ENCODE measurements around the gene CACTIN.
"Not testable (repeated sequence)": the region's sequence is repeated elsewhere in the genome, so short reads cannot be mapped to it uniquely, and the experiment has no call there.

CACTIN gene

GRCh38 chr19:3585301-3586126, 41.1 kb downstream of the CACTIN start, which contains the start of gene GIPC3:
GIPC3 (plus strand) TSS chr19:3585478; CDS start chr19:3585598, 120 bp downstream.
- Histone ChIP-seq H3K9me3 (ENCODE audit: insufficient read depth, low read length) (no peaks in the 10 kb centered on the region; the same call in 1 of the 2 replicates), H3K9ac (ENCODE audit: insufficient read length, low read depth) (peak within 1 kb of the TSS; percentile 79), H3K4me3 (ENCODE audit: insufficient read length, low read depth) (peak within 1 kb of the TSS; percentile 51), H3K36me3 (ENCODE audit: insufficient read depth, insufficient read length, low read length) (no peaks in the 10 kb centered on the region), H3K27me3 (ENCODE audit: insufficient read depth, insufficient read length) (peaks cover 13% of the 10 kb centered on the region), H3K4me1 (ENCODE audit: insufficient read depth, insufficient read length) (peaks cover 4% of the 10 kb centered on the region)
- TF ChIP-seq YY1 (IDR thresholded peaks at IDR 0.05; ENCODE audit: insufficient read depth, insufficient read length) (no peak), ZNF274 (IDR thresholded peaks at IDR 0.05; ENCODE audit: low read depth, low read length) (no peak), SUZ12 (IDR thresholded peaks at IDR 0.05; ENCODE audit: extremely low read depth, insufficient read depth, insufficient read length) (no peak)
- no peak for DNase-seq (ENCODE audit: low read depth, low spot score)

GRCh38 chr19:3584036-3584802, 42.4 kb downstream of the CACTIN start:
- H3K27me3 ChIP-seq (ENCODE audit: insufficient read depth, insufficient read length) = peaks cover 13% of the 10 kb centered on the region
- not testable (repeated sequence) for H3K9me3 ChIP-seq (ENCODE audit: insufficient read depth, low read length); H3K4me3 ChIP-seq (ENCODE audit: insufficient read length, low read depth); H3K36me3 ChIP-seq (ENCODE audit: insufficient read depth, insufficient read length, low read length); DNase-seq (ENCODE audit: low read depth, low spot score); H3K4me1 ChIP-seq (ENCODE audit: insufficient read depth, insufficient read length); H3K9ac ChIP-seq (ENCODE audit: insufficient read length, low read depth)

- H3K4me1 ChIP-seq (ENCODE audit: insufficient read depth, insufficient read length); DNase-seq (ENCODE audit: low read depth, low spot score); H3K4me3 ChIP-seq (ENCODE audit: insufficient read length, low read depth); H3K9ac ChIP-seq (ENCODE audit: insufficient read length, low read depth); H3K9me3 ChIP-seq (ENCODE audit: insufficient read depth, low read length): not testable (repeated sequence)
- Histone ChIP-seq H3K27me3 (ENCODE audit: insufficient read depth, insufficient read length) (peaks cover 13% of the 10 kb centered on the region), H3K36me3 (ENCODE audit: insufficient read depth, insufficient read length, low read length) (peaks cover 14% of the 10 kb centered on the region)
These were observed 44.8 kb downstream of the CACTIN start for GRCh38 chr19:3581792-3582191.

GRCh38 chr19:3580156-3580934, 46.2 kb downstream of the CACTIN start:
- no peak for DNase-seq (ENCODE audit: low read depth, low spot score)
- Histone ChIP-seq H3K4me3 (ENCODE audit: insufficient read length, low read depth) (no peak overlapping the region), H3K27me3 (ENCODE audit: insufficient read depth, insufficient read length) (peaks cover 5% of the 10 kb centered on the region), H3K4me1 (ENCODE audit: insufficient read depth, insufficient read length) (peaks cover 15% of the 10 kb centered on the region), H3K9ac (ENCODE audit: insufficient read length, low read depth) (no peak overlapping the region), H3K9me3 (ENCODE audit: insufficient read depth, low read length) (no peaks in the 10 kb centered on the region), H3K36me3 (ENCODE audit: insufficient read depth, insufficient read length, low read length) (peaks cover 27% of the 10 kb centered on the region)
- TF ChIP-seq ZNF274 (IDR thresholded peaks at IDR 0.05; ENCODE audit: low read depth, low read length) = no peak
- TF ChIP-seq YY1 (IDR thresholded peaks at IDR 0.05; ENCODE audit: insufficient read depth, insufficient read length) = no peak
- no peak for TF ChIP-seq SUZ12 (IDR thresholded peaks at IDR 0.05; ENCODE audit: extremely low read depth, insufficient read depth, insufficient read length)

GRCh38 chr19:3578390-3578789, 48.2 kb downstream of the CACTIN start:
- H3K27me3 ChIP-seq (ENCODE audit: insufficient read depth, insufficient read length) = no peaks in the 10 kb centered on the region
- H3K4me3 ChIP-seq (ENCODE audit: insufficient read length, low read depth) = no peak overlapping the region
- DNase-seq (ENCODE audit: low read depth, low spot score) = no peak
- H3K9ac ChIP-seq (ENCODE audit: insufficient read length, low read depth) = no peak overlapping the region
- no peaks in the 10 kb centered on the region for H3K9me3 ChIP-seq (ENCODE audit: insufficient read depth, low read length)
- TF ChIP-seq YY1 (IDR thresholded peaks at IDR 0.05; ENCODE audit: insufficient read depth, insufficient read length) (no peak), ZNF274 (IDR thresholded peaks at IDR 0.05; ENCODE audit: low read depth, low read length) (no peak), SUZ12 (IDR thresholded peaks at IDR 0.05; ENCODE audit: extremely low read depth, insufficient read depth, insufficient read length) (no peak)
- H3K4me1 ChIP-seq (ENCODE audit: insufficient read depth, insufficient read length) = peaks cover 16% of the 10 kb centered on the region
- H3K36me3 ChIP-seq (ENCODE audit: insufficient read depth, insufficient read length, low read length) = peaks cover 36% of the 10 kb centered on the region

- Histone ChIP-seq H3K9ac (ENCODE audit: insufficient read length, low read depth) (no peak overlapping the region), H3K27me3 (ENCODE audit: insufficient read depth, insufficient read length) (no peaks in the 10 kb centered on the region), H3K4me3 (ENCODE audit: insufficient read length, low read depth) (no peak overlapping the region), H3K9me3 (ENCODE audit: insufficient read depth, low read length) (no peaks in the 10 kb centered on the region), H3K36me3 (ENCODE audit: insufficient read depth, insufficient read length, low read length) (peaks cover 36% of the 10 kb centered on the region), H3K4me1 (ENCODE audit: insufficient read depth, insufficient read length) (peaks cover 13% of the 10 kb centered on the region)
- TF ChIP-seq YY1 (IDR thresholded peaks at IDR 0.05; ENCODE audit: insufficient read depth, insufficient read length) (no peak), SUZ12 (IDR thresholded peaks at IDR 0.05; ENCODE audit: extremely low read depth, insufficient read depth, insufficient read length) (no peak), ZNF274 (IDR thresholded peaks at IDR 0.05; ENCODE audit: low read depth, low read length) (no peak)
- no peak for DNase-seq (ENCODE audit: low read depth, low spot score)
These were observed 48.8 kb downstream of the CACTIN start for GRCh38 chr19:3577723-3578344.
